GM12878 (cell line): ENCODE data around the gene SLC25A40. TPM values are rescaled to one million over a fixed set of nuclear protein-coding genes. Genes with fewer than 3 reads are reported as not detected.
"Not testable (repeated sequence)": the region's sequence is repeated elsewhere in the genome, so short reads cannot be mapped to it uniquely, and the experiment has no call there.

Experiments used
- ATAC-seq: fragments of 200-7000 bp; cut with Tn5 transposase; 3 replicates; pipeline ENCODE4 v1.9.1; 2020; ENCODE audit warnings: mild to moderate bottlenecking, moderate library complexity
- BruUV-seq: library from RNA; stranded (reverse); fragments of 400-500 nt; replicated peaks from 2 replicates; lab custom pipeline; 2021; lab: Mats Ljungman, UMichigan
- CTCF ChIA-PET: fragments of 300-600 bp; sonication (Branson Sonifier 250); formaldehyde crosslinking; extraction: SDS; loops from one replicate; lab custom pipeline; 2021; ENCODE audit warnings: inconsistent platforms; lab: Yijun Ruan, JAX
- POLR2A ChIA-PET: fragments of 350-600 bp; formaldehyde crosslinking; extraction: SDS; loops from one replicate; lab custom pipeline; 2021; ENCODE audit warnings: inconsistent platforms; lab: Charles Lee
- RAD21 ChIA-PET: fragments of 300-600 bp; sonication (Branson Sonifier 250); formaldehyde crosslinking; loops from one replicate; lab custom pipeline; 2023; ENCODE audit warnings: antibody characterized with exemption; ENCODE audit not compliant: unreplicated experiment; lab: Charles Lee
- SMC1A ChIA-PET: fragments of 300-600 bp; sonication (Branson Sonifier 250); formaldehyde crosslinking; loops from one replicate; lab custom pipeline; 2023; ENCODE audit not compliant: unreplicated experiment, uncharacterized antibody; lab: Charles Lee
- DNase-seq: peaks from one replicate; pipeline ENCODE4 v3.0.0-alpha.2; 2011; ENCODE audit warnings: low read depth, low spot score
- FAIRE-seq: peaks from 3 replicates; lab custom pipeline; 2011; peaks lifted over from hg19 to GRCh38; lab: Jason Lieb, UNC
- H2AFZ ChIP-seq: 2 replicates; pipeline ENCODE4 v1.6.0; 2011; ENCODE audit warnings: low read depth, low read length, control low read depth; ENCODE audit not compliant: control insufficient read depth
- H3K27ac ChIP-seq: 2 replicates; pipeline ENCODE4 v1.5.1; 2011; ENCODE audit warnings: control low read depth; ENCODE audit not compliant: control insufficient read depth, insufficient read depth
- H3K27me3 ChIP-seq, 2 experiments: replicated peaks in 1 of 2; 2 replicates each; pipeline versions ENCODE4 v1.6.0 to v1.6.1; 2011; ENCODE audit warnings: low read length in 1 of 2; ENCODE audit not compliant: control insufficient read depth in 2 of 2, insufficient read depth in 2 of 2
- H3K36me3 ChIP-seq, 2 experiments: 2 replicates each; pipeline ENCODE4 v1.5.1; 2011; ENCODE audit warnings: low read length in 1 of 2; ENCODE audit not compliant: control insufficient read depth in 2 of 2, insufficient read depth in 2 of 2
- H3K4me1 ChIP-seq: 2 replicates; pipeline ENCODE4 v1.6.1; 2011; ENCODE audit warnings: mild to moderate bottlenecking, low read length, moderate library complexity, mixed read lengths; ENCODE audit not compliant: control insufficient read depth, insufficient read depth
- H3K4me2 ChIP-seq: 2 replicates; pipeline ENCODE4 v1.6.0; 2011; ENCODE audit warnings: control low read depth; ENCODE audit not compliant: control insufficient read depth, insufficient read depth
- H3K4me3 ChIP-seq: fragments of 200-600 bp; sonication (generic); 2 replicates; pipeline ENCODE4 v1.5.1; 2016
- H3K79me2 ChIP-seq: 2 replicates; pipeline ENCODE4 v1.6.0; 2011; ENCODE audit warnings: low read length; ENCODE audit not compliant: control insufficient read depth, insufficient read depth
- H3K9ac ChIP-seq: 2 replicates; pipeline ENCODE4 v1.8.0; 2011; ENCODE audit warnings: low read length, control low read depth, mixed read lengths; ENCODE audit not compliant: control insufficient read depth, insufficient read depth
- H3K9me3 ChIP-seq: replicated peaks from 3 replicates; pipeline ENCODE4 v1.5.1; 2011; ENCODE audit warnings: mild to moderate bottlenecking, low read length; ENCODE audit not compliant: control insufficient read depth, insufficient read depth
- H4K20me1 ChIP-seq: 2 replicates; pipeline ENCODE4 v1.6.0; 2011; ENCODE audit not compliant: control insufficient read depth, insufficient read depth
- EGR1 ChIP-seq, 2 experiments: IDR thresholded peaks; 1 replicate in 1 of 2; 2 replicates in 1 of 2; pipeline ENCODE4 v1.6.1; 2011 to 2012; ENCODE audit warnings: low read depth in 2 of 2, low read length in 2 of 2, borderline replicate concordance in 1 of 2, mild to moderate bottlenecking in 1 of 2, moderate library complexity in 1 of 2
- JUND ChIP-seq: IDR thresholded peaks from 2 replicates; pipeline ENCODE4 v1.6.1; 2012; ENCODE audit warnings: low read depth, mild to moderate bottlenecking, low read length, improper control_type of control experiment, moderate library complexity
- MEF2A ChIP-seq: IDR thresholded peaks from 2 replicates; pipeline ENCODE4 v1.6.1; 2011; ENCODE audit warnings: low read depth, mild to moderate bottlenecking, low read length, moderate library complexity; ENCODE audit not compliant: insufficient read depth
- PAX8 ChIP-seq: fragments of 450-650 bp; IDR thresholded peaks from 2 replicates; pipeline ENCODE4 v1.6.1; 2017; ENCODE audit warnings: mild to moderate bottlenecking, moderate library complexity
- SIN3A ChIP-seq: IDR thresholded peaks from 2 replicates; pipeline ENCODE4 v1.6.1; 2012; ENCODE audit warnings: low read depth, low read length, improper control_type of control experiment
- STAT3 ChIP-seq: IDR thresholded peaks from 2 replicates; pipeline ENCODE4 v1.6.1; 2011; ENCODE audit warnings: low read depth, low read length, improper control_type of control experiment
- WGBS: methylation state at CpG from one replicate; pipeline ENCODE4 v1.1.6; 2016; ENCODE audit warnings: low lambda C conversion rate; ENCODE audit not compliant: insufficient replicate concordance, insufficient coverage; ENCODE audit errors: missing lambda C conversion rate; 5-methylcytosine and 5-hydroxymethylcytosine counted together
- in situ Hi-C: fragments of 300-500 bp; cut with MboI; formaldehyde crosslinking; loops from 9 replicates; pipeline ENCODE4 v1.14.3; 2018; ENCODE audit warnings: mixed read lengths
- intact Hi-C: fragments of 100-400 bp; cut with micrococcal nuclease; formaldehyde crosslinking; loops from one replicate; pipeline ENCODE4 v1.14.2; 2022; ENCODE audit not compliant: unreplicated experiment
- polyA plus RNA-seq, 11 experiments: library from polyadenylated mRNA; depleted of rRNA in 4 of 11; unstranded in 6 of 11; stranded (reverse) in 5 of 11; fragments of >200 nt; fragmentation: Nextera tagmentation in 4 of 11; fragmentation: Illumina TruSeq in 1 of 11; extraction: Ambion mirVana in 4 of 11; extraction: Trizol in 1 of 11; gene quantifications; 1 replicate in 1 of 11; 2 replicates in 10 of 11; pipeline versions ENCODE4 v1.2.1 to v1.2.3, GENCODE V29; 2011 to 2016; ENCODE audit warnings: inconsistent platforms in 2 of 11, missing spikeins in 2 of 11, low read depth in 1 of 11
- total RNA-seq, 4 experiments: library from RNA; depleted of rRNA in 3 of 4; stranded (reverse); fragments of >200 nt in 3 of 4; fragmentation: Illumina TruSeq in 1 of 4; extraction: Trizol in 1 of 4; gene quantifications; 2 replicates each; pipeline versions ENCODE4 v1.2.1 to v1.2.3, GENCODE V29; 2013 to 2021
- TF ChIP-seq, protein P1 (sequence below): fragments of 450-650 bp; IDR thresholded peaks from 2 replicates; pipeline ENCODE4 v1.6.1; 2016; ENCODE audit warnings: mild to moderate bottlenecking
- TF ChIP-seq, protein P2 (sequence below): fragments of 450-650 bp; IDR thresholded peaks from 2 replicates; pipeline ENCODE4 v1.6.1; 2018; ENCODE audit warnings: mild to moderate bottlenecking, low read depth, moderate library complexity; ENCODE audit not compliant: partially characterized antibody

SLC25A40 gene
- total and polyA plus RNA-seq, 10 of the 15 experiments (the other 5 are each of a cell fraction or from before 2014, with no cell fraction given), result 15.8 to 60.3 (median 22.2) TPM

DNA sequence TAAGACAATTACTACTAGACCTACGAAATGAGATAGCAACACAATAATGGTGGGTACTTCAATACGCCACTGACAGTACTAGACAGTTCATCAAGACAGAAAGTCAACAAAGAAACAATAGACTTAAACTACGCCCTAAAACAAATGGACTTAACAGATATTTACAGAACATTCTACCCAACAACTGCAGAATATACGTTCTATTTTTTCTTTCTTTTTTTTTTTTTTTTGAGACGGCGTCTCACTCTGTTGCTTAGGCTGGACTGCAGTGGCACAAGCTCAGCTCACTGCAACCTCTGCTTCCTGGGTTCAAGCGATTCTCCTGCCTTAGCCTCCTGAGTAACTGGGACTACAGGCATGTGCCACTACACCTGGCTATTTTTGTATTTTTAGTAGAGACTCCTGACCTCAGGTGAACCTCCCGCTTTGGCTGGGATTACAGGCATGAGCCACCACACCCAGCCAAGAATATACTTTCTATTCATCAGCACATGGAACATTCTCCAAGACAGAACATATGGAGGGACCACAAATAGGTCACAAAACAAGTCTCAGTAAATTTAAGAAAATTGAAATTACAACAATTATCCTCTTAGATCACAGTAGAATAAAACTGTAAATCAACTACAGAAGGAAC is 46.7 kb upstream of the SLC25A40 start:
- DNase-seq, ATAC-seq, H3K9ac ChIP-seq, H3K9me3 ChIP-seq, BruUV-seq, H3K27me3 ChIP-seq, H3K36me3 ChIP-seq, FAIRE-seq, H3K4me1 ChIP-seq, H4K20me1 ChIP-seq, in situ Hi-C loops, H3K27ac ChIP-seq: not testable (repeated sequence)
- intact Hi-C loops, result loop anchor here (10.0 kb wide), 1 partner anchor 578 kb away; the partner anchor contains the start of gene CROT
- peaks cover 24% of the 10 kb centered on the region for H3K79me2 ChIP-seq
- WGBS, result 94% methylated on average over 8 of the region's 8 CpGs
- CTCF ChIA-PET, result interaction anchor here (0.6 to 4.7 kb wide), 4 partner anchors 37 to 247 kb away, joined by 3 to 14 read pairs (median 4); no protein-coding TSS in a partner anchor
- SMC1A ChIA-PET, result interaction anchor here (0.7 to 1.5 kb wide), 6 partner anchors 11 to 330 kb away, joined by 3 to 5 read pairs (median 4); partner anchors contain the start of gene ADAM22
- POLR2A ChIA-PET, result interaction anchor here (0.7 to 2.0 kb wide), 2 partner anchors 11 to 155 kb away, joined by 3 to 7 read pairs; partner anchors contain the start of gene ADAM22
- peak overlapping the region; percentile 30; the same call in 1 of the 2 replicates for H3K4me3 ChIP-seq
- peak overlapping the region; percentile 59; the same call in 1 of the 2 replicates for H3K4me2 ChIP-seq
- TF ChIP-seq, protein P1, sequence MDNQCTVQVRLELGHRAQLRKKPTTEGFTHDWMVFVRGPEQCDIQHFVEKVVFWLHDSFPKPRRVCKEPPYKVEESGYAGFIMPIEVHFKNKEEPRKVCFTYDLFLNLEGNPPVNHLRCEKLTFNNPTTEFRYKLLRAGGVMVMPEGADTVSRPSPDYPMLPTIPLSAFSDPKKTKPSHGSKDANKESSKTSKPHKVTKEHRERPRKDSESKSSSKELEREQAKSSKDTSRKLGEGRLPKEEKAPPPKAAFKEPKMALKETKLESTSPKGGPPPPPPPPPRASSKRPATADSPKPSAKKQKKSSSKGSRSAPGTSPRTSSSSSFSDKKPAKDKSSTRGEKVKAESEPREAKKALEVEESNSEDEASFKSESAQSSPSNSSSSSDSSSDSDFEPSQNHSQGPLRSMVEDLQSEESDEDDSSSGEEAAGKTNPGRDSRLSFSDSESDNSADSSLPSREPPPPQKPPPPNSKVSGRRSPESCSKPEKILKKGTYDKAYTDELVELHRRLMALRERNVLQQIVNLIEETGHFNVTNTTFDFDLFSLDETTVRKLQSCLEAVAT, result peak; percentile 92
- RAD21 ChIA-PET, result interaction anchor here (0.7 to 4.8 kb wide), 6 partner anchors 11 to 189 kb away, joined by 3 to 49 read pairs (median 4); partner anchors contain the start of gene ADAM22
- peak overlapping the region; percentile 67 for H2AFZ ChIP-seq

DNA sequence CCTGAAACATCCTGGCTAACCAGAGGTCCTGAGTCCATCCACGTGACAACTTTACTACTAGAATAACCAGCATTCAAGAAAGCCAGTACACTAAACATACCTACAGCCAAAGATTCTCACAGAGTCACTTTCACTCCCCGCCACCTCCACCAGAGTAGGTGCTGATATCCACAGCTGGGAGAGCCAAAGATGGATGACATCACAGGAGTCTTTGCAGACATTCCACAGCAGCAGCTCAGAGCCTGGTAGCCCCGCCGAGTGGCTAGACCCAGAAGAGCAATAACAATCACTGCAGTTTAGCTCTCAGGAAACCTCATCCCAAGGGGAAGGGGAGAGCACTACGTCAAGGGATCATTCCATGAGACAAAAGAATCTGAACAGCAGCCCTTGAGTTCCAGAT is 44.4 kb upstream of the SLC25A40 start:
- in situ Hi-C loops (no loop called here), intact Hi-C loops (loop anchor here (10.0 kb wide), 1 partner anchor 576 kb away; the partner anchor contains the start of gene CROT)
- Histone ChIP-seq H3K27me3 (no peaks in the 10 kb centered on the region), H2AFZ (no peak overlapping the region), H3K4me3 (no peak overlapping the region), H3K9ac (no peak overlapping the region), H3K36me3 (no peaks in the 10 kb centered on the region), H4K20me1 (no peaks in the 10 kb centered on the region), H3K27ac (no peak overlapping the region), H3K4me1 (no peaks in the 10 kb centered on the region; the same call in 1 of the 2 replicates), H3K4me2 (peak overlapping the region; percentile 25; the same call in 1 of the 2 replicates), H3K79me2 (peaks cover 18% of the 10 kb centered on the region), H3K9me3 (no peaks in the 10 kb centered on the region; the same call in 2 of the 3 replicates)
- 80% methylated on average over 5 of the region's 5 CpGs for WGBS
- DNase-seq (no peak), FAIRE-seq (no peak), ATAC-seq (peak; percentile 8; the same call in 2 of the 3 replicates)
- RAD21 ChIA-PET, result interaction anchor here (0.7 to 1.9 kb wide), 4 partner anchors 13 to 191 kb away, joined by 3 to 6 read pairs (median 4); partner anchors contain the start of gene ADAM22
- SMC1A ChIA-PET, result interaction anchor here (0.7 to 2.6 kb wide), 13 partner anchors 9 to 191 kb away, joined by 3 to 17 read pairs (median 4); no protein-coding TSS in a partner anchor
- CTCF ChIA-PET, result interaction anchor here (1.4 to 4.7 kb wide), 4 partner anchors 10 to 218 kb away, joined by 3 to 14 read pairs (median 4); partner anchors contain the start of gene ADAM22
- BruUV-seq, result no TSS peak
- POLR2A ChIA-PET, result interaction anchor here (0.9 to 1.5 kb wide), 2 partner anchors 14 to 49 kb away, joined by 3 to 11 read pairs; no protein-coding TSS in a partner anchor
- no peak for TF ChIP-seq JUND
- TF ChIP-seq MEF2A, result no peak
- TF ChIP-seq STAT3, result no peak
- TF ChIP-seq, protein P2, sequence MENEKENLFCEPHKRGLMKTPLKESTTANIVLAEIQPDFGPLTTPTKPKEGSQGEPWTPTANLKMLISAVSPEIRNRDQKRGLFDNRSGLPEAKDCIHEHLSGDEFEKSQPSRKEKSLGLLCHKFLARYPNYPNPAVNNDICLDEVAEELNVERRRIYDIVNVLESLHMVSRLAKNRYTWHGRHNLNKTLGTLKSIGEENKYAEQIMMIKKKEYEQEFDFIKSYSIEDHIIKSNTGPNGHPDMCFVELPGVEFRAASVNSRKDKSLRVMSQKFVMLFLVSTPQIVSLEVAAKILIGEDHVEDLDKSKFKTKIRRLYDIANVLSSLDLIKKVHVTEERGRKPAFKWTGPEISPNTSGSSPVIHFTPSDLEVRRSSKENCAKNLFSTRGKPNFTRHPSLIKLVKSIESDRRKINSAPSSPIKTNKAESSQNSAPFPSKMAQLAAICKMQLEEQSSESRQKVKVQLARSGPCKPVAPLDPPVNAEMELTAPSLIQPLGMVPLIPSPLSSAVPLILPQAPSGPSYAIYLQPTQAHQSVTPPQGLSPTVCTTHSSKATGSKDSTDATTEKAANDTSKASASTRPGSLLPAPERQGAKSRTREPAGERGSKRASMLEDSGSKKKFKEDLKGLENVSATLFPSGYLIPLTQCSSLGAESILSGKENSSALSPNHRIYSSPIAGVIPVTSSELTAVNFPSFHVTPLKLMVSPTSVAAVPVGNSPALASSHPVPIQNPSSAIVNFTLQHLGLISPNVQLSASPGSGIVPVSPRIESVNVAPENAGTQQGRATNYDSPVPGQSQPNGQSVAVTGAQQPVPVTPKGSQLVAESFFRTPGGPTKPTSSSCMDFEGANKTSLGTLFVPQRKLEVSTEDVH, result no peak
- no peak for TF ChIP-seq EGR1 (IDR thresholded peaks at IDR 0.05; ENCODE audit: borderline replicate concordance in 1 of 2, low read depth in 2 of 2, low read length in 2 of 2)
- no peak for TF ChIP-seq PAX8
- no peak for TF ChIP-seq SIN3A
